ENCODE results near the gene CLASP1. TPM values are rescaled to one million over a fixed set of nuclear protein-coding genes. Genes with fewer than 3 reads are reported as not detected.

The CLASP1 gene
- total RNA-seq, 4 donors from 2014 or later = 28.9 to 58.0 (median 41.9) TPM

DNA sequence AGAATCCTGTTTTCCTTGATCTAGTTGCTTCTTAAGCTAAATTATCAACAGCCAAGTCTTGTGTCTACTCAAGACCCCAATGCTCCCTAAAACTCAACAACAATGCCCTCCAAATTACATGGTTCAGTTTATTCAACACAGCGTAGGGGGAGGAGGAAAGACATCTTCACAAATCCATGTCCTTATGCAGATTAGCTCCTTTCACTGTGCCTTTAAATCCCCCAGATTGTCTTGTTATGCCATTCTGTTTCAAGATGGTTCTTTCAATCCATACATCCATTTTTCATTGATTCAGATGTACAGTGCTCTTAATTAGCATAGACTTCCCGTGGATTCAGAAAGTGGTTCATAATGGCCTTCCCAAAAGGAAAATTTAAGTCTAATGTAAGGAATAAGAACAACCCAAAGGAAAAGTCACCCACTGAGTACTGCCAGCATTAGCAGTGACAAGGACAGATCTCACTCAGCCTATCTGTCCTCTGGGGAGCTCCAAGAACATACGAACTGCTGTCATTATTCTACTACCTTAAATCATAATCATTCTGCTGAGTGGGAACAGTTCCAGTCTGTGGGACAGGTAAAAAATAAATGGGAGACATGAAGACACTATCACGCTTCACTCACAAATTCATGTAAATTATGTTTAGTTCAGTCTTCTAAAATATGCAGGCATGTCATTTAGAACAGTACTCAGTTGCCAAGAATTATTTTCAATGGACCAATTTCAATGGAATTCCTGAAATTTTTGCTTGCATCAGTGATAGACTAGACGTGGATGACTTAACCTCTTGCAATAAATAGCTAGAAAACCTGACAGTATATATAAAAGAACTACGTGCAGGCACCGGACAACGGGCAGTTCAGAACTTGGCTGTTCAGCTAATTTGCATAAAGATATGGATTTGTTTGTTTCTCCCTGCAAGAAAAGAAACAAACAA, 177.5 kb downstream of the CLASP1 start:
- no peak overlapping the region for H3K27ac ChIP-seq
- no peaks in the 10 kb centered on the region for H3K27me3 ChIP-seq
- intact Hi-C loops (cut with DNase I) = no loop called here
- peaks cover 2 to 13% (median 5%) of the 10 kb centered on the region in 3 donors for H3K4me1 ChIP-seq
- peaks cover 16 to 50% (median 20%) of the 10 kb centered on the region in 3 donors for H3K36me3 ChIP-seq
- TF ChIP-seq, protein P1, sequence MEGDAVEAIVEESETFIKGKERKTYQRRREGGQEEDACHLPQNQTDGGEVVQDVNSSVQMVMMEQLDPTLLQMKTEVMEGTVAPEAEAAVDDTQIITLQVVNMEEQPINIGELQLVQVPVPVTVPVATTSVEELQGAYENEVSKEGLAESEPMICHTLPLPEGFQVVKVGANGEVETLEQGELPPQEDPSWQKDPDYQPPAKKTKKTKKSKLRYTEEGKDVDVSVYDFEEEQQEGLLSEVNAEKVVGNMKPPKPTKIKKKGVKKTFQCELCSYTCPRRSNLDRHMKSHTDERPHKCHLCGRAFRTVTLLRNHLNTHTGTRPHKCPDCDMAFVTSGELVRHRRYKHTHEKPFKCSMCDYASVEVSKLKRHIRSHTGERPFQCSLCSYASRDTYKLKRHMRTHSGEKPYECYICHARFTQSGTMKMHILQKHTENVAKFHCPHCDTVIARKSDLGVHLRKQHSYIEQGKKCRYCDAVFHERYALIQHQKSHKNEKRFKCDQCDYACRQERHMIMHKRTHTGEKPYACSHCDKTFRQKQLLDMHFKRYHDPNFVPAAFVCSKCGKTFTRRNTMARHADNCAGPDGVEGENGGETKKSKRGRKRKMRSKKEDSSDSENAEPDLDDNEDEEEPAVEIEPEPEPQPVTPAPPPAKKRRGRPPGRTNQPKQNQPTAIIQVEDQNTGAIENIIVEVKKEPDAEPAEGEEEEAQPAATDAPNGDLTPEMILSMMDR (IDR thresholded peaks at IDR 0.05) = no peak
- TF ChIP-seq POLR2A (IDR thresholded peaks at IDR 0.05) = no peak
- H3K4me3 ChIP-seq = no peak overlapping the region
- WGBS, 2 donors = 80 to 85% methylated on average over 8 of the region's 8 CpGs
- no peak for DNase-seq
- no peaks in the 10 kb centered on the region for H3K9me3 ChIP-seq

DNA sequence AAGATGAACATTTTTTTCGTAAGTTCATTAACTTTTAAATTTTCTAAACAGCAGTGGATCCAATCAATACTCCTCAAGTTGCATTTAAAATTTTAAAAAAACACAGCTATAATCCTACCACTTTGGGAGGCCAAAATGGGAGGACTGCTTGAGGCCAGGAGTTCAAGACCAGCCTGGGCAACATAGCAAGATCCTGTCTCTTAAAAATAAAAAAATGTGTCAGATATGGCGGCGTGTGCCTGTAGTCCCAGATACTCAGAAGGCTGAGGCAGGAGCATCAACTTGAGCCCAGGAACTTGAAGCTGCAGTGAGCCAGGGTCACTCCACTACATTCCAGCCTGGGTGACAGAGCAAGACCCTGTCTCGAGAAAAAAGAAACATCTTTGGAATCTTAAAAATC, 178.3 kb downstream of the CLASP1 start:
- 94 to 100% methylated on average over 4 of the region's 4 CpGs for WGBS, 2 donors

DNA sequence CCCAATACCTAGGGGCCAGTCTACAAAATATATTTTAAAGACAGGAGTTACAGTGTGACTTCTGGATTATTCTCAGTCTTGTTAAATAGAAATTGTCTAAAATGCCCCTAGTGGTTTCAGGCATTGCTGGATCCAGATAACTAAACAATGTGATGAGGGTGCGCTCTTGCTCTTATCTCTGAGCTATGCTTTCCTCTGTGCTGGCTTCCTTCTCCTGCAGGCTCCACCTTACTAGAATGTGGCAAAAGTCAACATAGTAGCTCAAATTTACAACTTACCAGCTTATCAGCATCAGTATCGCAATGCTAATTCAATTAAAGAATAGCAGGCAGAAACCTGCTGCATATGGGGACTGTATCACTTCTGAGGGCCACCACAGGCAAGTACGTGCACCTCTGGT, 179.9 kb downstream of the CLASP1 start:
- Histone ChIP-seq H3K36me3 (peaks cover 16 to 64% (median 20%) of the 10 kb centered on the region in 3 donors), H3K27ac (no peak overlapping the region), H3K9me3 (no peaks in the 10 kb centered on the region), H3K27me3 (no peaks in the 10 kb centered on the region), H3K4me1 (no peaks in the 10 kb centered on the region), H3K4me3 (no peak overlapping the region)
- DNase-seq = no peak
- TF ChIP-seq, protein P1 (IDR thresholded peaks at IDR 0.05) = no peak
- no peak for TF ChIP-seq POLR2A (IDR thresholded peaks at IDR 0.05)
- intact Hi-C loops (cut with DNase I) = no loop called here
- WGBS, 2 donors = 98 to 100% methylated on average over 2 to 3 of the region's 3 CpGs

More for the DNA sequence above, 178.3 kb downstream of the CLASP1 start:
- Histone ChIP-seq H3K27ac (no peak overlapping the region), H3K4me3 (no peak overlapping the region), H3K27me3 (no peaks in the 10 kb centered on the region), H3K4me1 (peaks cover 0 to 4% (median 1%) of the 10 kb centered on the region in 3 donors), H3K9me3 (no peaks in the 10 kb centered on the region), H3K36me3 (peaks cover 16 to 59% (median 20%) of the 10 kb centered on the region in 3 donors)
- intact Hi-C loops (cut with DNase I) = no loop called here
- no peak for DNase-seq
- TF ChIP-seq POLR2A (IDR thresholded peaks at IDR 0.05) = no peak

DNA sequence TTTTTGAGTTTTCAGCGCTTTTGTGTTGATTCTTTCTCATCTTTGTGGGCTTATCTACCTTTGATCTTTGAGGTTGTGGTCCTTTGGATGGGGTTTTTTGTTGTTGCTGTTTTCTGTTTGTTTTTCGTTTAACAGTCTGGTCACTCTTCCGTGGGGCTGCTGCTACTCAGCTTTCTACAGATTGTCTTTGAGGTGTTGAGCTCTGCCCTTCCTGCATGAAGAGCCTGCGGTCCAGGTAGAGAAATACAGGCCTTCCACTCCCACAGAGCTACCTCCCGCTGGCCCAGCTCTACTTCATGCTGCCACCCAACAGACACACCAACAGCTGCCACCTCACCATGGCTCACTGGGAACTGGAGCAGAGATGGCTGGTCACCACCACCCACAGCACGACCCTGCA, 180.3 kb downstream of the CLASP1 start:
- TF ChIP-seq, protein P1 (IDR thresholded peaks at IDR 0.05) = no peak
- TF ChIP-seq POLR2A (IDR thresholded peaks at IDR 0.05) = no peak
- 94 to 98% methylated on average over 5 to 6 of the region's 6 CpGs for WGBS, 2 donors
- no peaks in the 10 kb centered on the region for H3K4me1 ChIP-seq

DNA sequence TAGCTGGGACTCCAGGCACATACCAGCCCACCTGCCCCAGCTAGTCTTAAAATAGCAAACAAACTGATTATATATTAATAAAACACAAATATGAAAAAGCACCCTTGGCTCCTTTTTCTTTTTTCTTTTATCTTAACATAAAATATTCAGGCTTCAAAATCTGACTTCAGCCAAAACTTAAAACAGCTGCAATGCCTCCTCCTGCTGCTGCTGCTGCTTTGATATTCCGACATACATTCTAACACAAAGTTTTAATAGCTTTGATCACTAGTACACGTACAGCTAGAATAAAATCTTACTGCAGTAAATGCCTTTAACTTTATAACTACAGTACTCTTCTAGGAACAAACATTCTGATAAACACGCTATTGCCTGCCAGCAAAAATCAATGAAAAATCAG, 190.0 kb downstream of the CLASP1 start:
- TF ChIP-seq POLR2A (IDR thresholded peaks at IDR 0.05) = no peak
- Histone ChIP-seq H3K4me1 (no peaks in the 10 kb centered on the region), H3K36me3 (peaks cover 0 to 97% (median 7%) of the 10 kb centered on the region in 3 donors), H3K27ac (no peak overlapping the region), H3K27me3 (no peaks in the 10 kb centered on the region), H3K4me3 (no peak overlapping the region), H3K9me3 (no peaks in the 10 kb centered on the region)
- DNase-seq = no peak
- intact Hi-C loops (cut with DNase I) = no loop called here
- 88 to 94% methylated on average over 3 of the region's 3 CpGs for WGBS, 2 donors

More for the DNA sequence above, 180.3 kb downstream of the CLASP1 start:
- no peak for DNase-seq
- Histone ChIP-seq H3K36me3 (peaks cover 16 to 66% (median 20%) of the 10 kb centered on the region in 3 donors), H3K27ac (no peak overlapping the region), H3K9me3 (no peaks in the 10 kb centered on the region), H3K27me3 (no peaks in the 10 kb centered on the region), H3K4me3 (no peak overlapping the region)
- intact Hi-C loops (cut with DNase I) = no loop called here

DNA sequence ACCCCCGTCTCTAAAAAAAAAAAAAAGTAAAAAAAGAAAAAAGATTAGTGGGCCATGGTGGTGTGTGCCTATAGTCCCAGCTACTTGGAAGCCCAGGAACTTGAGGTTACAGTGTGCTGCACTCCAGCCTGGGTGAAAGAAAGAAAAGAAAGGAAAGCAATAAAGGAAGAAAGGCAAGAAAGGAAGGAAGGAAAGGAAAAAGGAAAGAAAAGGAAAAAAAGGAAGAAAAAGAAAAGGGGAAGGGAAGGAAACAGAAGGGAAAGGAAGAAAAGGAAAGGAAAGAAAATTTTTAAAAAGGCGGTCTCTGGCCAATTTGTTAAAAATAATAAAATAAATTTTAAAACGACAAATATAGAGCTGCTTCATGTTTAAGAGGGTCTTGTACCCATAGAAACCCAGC, 192.9 kb downstream of the CLASP1 start:
- no peaks in the 10 kb centered on the region for H3K27me3 ChIP-seq
- no peaks in the 10 kb centered on the region for H3K4me1 ChIP-seq
- TF ChIP-seq POLR2A (IDR thresholded peaks at IDR 0.05) = no peak
- TF ChIP-seq, protein P1 (IDR thresholded peaks at IDR 0.05) = no peak
- H3K4me3 ChIP-seq = no peak overlapping the region
- H3K9me3 ChIP-seq = no peaks in the 10 kb centered on the region
- no peak overlapping the region for H3K27ac ChIP-seq
- peaks cover 0 to 100% (median 18%) of the 10 kb centered on the region in 3 donors for H3K36me3 ChIP-seq
- intact Hi-C loops (cut with DNase I) = no loop called here
- DNase-seq = no peak
- WGBS, 2 donors = 83 to 96% methylated on average over 3 of the region's 3 CpGs
